Measurements from ENCODE around the gene MDN1. TPM values are rescaled to one million over a fixed set of nuclear protein-coding genes. Genes with fewer than 3 reads are reported as not detected.
A peak's percentile ranks its signal among the peaks of the same experiment; 100 is the strongest.

The MDN1 gene
- total and polyA plus RNA-seq, 2 of the 4 experiments (the other 2 are of a cell fraction): 7.7 to 26.7 TPM

DNA sequence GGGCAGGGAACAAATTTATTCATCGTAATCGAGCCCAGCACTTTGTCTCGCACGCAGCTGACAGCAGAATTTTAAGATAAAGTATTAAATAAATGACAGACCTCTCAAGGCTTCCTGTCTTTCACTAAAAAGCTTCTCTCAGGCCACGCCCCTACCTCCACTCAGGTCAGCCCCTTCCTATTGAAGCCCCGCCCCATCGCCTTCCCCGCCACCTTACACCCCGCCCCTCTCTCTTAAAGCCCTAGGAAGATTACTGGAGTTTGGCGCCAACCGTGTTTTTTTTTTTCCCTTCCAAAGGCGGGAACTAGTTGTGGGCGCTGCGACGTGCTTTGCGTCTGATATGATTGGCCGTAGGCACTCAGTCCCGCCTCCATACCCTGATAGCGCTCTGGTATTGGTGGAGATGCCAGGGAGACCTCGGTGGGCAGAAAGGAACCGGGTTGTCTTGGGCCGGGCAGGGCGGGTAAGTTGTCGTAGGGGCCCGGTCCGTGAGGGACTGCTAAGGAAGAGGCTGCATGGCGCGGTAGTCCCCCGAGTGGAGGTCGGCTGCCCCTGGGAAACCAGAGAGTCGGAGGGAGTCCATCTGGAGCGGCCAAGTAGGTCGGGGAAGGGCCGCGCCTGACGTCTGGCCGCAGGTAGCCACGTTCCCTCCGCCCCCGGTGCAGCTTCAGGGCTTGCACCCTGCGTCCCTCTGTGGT, 10.0 kb upstream of the MDN1 start, which contains the start of gene CASP8AP2:
Gene CASP8AP2, plus strand, starts transcription at position 409 of the 698 bp plus-strand sequence.
- Histone ChIP-seq H3K14ac (replicated peaks; ENCODE audit: low read depth, low read length) (peak within 1 kb of the TSS; percentile 83), H3K36me3 (ENCODE audit: control insufficient read depth, insufficient read depth, low read length) (peaks cover 3% of the 10 kb centered on the region), H2BK20ac (ENCODE audit: low read depth, low read length) (no peak within 1 kb of the TSS), H3K4me2 (ENCODE audit: low read depth, low read length) (peak within 1 kb of the TSS; percentile 98), H4K91ac (ENCODE audit: insufficient read depth, low read depth, low read length) (peak within 1 kb of the TSS; percentile 84), H3K79me1 (ENCODE audit: low read depth in 1 of 2, low read length in 2 of 2) (peaks cover 13 to 24% of the 10 kb centered on the region in 2 experiments), H2BK5ac (ENCODE audit: low read depth, low read length, poor library complexity, severe bottlenecking) (peak within 1 kb of the TSS; percentile 42), H2AK9ac (replicated peaks; ENCODE audit: low read depth, low read length, poor library complexity) (peak within 1 kb of the TSS; percentile 88), H3K27ac (ENCODE audit: insufficient read depth, low read length) (peak within 1 kb of the TSS; percentile 62), H2AFZ (replicated peaks; ENCODE audit: low read length, poor library complexity) (peak within 1 kb of the TSS; percentile 98), H2BK120ac (ENCODE audit: low read depth, low read length) (peak within 1 kb of the TSS; percentile 45), H4K20me1 (ENCODE audit: insufficient read depth, low read length) (no peaks in the 10 kb centered on the region), H2AK5ac (ENCODE audit: low read depth, low read length) (peak within 1 kb of the TSS; percentile 41; the same call in 1 of the 2 replicates), H3K9me3 (ENCODE audit: control insufficient read depth, insufficient read depth, low read length) (no peaks in the 10 kb centered on the region), H3K23ac (ENCODE audit: low read depth, low read length) (peak within 1 kb of the TSS; percentile 79), H3K27me3 (ENCODE audit: control insufficient read depth, insufficient read depth, low read length) (no peaks in the 10 kb centered on the region), H3K4me1 (ENCODE audit: control insufficient read depth, insufficient read depth, low read length) (peaks cover 3% of the 10 kb centered on the region), H2BK15ac (ENCODE audit: low read depth, low read length) (no peak within 1 kb of the TSS), H3K18ac (ENCODE audit: low read depth, low read length) (peak within 1 kb of the TSS; percentile 21; the same call in 1 of the 2 replicates), H4K8ac (ENCODE audit: low read depth in 2 of 2, low read length in 2 of 2) (peak within 1 kb of the TSS; percentile 76 to 92), H4K5ac (ENCODE audit: low read depth, low read length) (peak within 1 kb of the TSS; percentile 52), H3K4ac (ENCODE audit: low read depth, low read length) (peak within 1 kb of the TSS; percentile 81), H3K4me3 (ENCODE audit: insufficient read depth, low read depth, low read length) (peak within 1 kb of the TSS; percentile 70), H3K56ac (ENCODE audit: extremely low read depth, insufficient read depth, low read length) (peak within 1 kb of the TSS; percentile 75), H3K9me1 (ENCODE audit: insufficient read depth, low read length) (0 out of 2 replicates have a peak, but pooled peaks cover 2% of the 10 kb centered on the region), H3K9ac (ENCODE audit: low read depth, low read length) (peak within 1 kb of the TSS; percentile 75)
- CTCF ChIA-PET: interaction anchor here (0.6 to 1.3 kb wide), 2 partner anchors 18 to 20 kb away, joined by 3 to 7 read pairs; no protein-coding TSS in a partner anchor
- BruUV-seq (replicated peaks): no TSS peak
- POLR2A ChIA-PET (ENCODE audit: unreplicated experiment): interaction anchor here (1.0 kb wide), 2 partner anchors 9 to 13 kb away, joined by 3 to 4 read pairs; no protein-coding TSS in a partner anchor
- intact Hi-C loops (cut with micrococcal nuclease): no loop called here
- in situ Hi-C loops (cut with MboI; ENCODE audit: low sequenced_read_pairs): no loop called here
- ATAC-seq (ENCODE audit: low read depth) (peak; percentile 98), DNase-seq (peak; percentile 98)
- TF ChIP-seq MAZ (IDR thresholded peaks at IDR 0.05; ENCODE audit: borderline replicate concordance, low read depth, low read length) (peak; percentile 66; the same call in 1 of the 2 replicates), CEBPB (IDR thresholded peaks at IDR 0.05; ENCODE audit: low read depth, low read length) (no peak)
- dilution Hi-C loops (cut with HindIII; ENCODE audit: low sequenced_read_pairs, unreplicated experiment): no loop called here
- whole genome bisulfite sequencing, 2 experiments (ENCODE audit: extremely low coverage in 2 of 2, insufficient read length in 1 of 2): 0% methylated on average over 7 of the region's 41 CpGs; no CpG with 5 or more reads in 1 of the 2 experiments
